Stomach (tissue), 9 donors: ENCODE data around the gene SHQ1. TPM values are rescaled to one million over a fixed set of nuclear protein-coding genes. Genes with fewer than 3 reads are reported as not detected.

Source experiments
- DNase-seq, 2 donors: peaks; one replicate each; pipeline versions ENCODE4 v3.0.0 to v3.0.0-alpha.2; 2013 to 2019
- H3K27ac ChIP-seq, 5 donors: fragments of 200-600 bp in 4 of 5; sonication (generic) in 4 of 5; one replicate each; pipeline ENCODE4 v1.5.1; 2013 to 2019; ENCODE audit warnings: mild to moderate bottlenecking in 1 of 5, moderate library complexity in 1 of 5
- H3K27me3 ChIP-seq, 3 donors: fragments of 200-600 bp; sonication (generic); one replicate each; pipeline ENCODE4 v1.5.1; 2017 to 2019; ENCODE audit warnings: mixed run types in 1 of 3
- H3K36me3 ChIP-seq, 4 donors: fragments of 200-600 bp; sonication (generic); 1 replicate in 3 of 4; 2 replicates in 1 of 4; pipeline ENCODE4 v1.5.1; 2016 to 2019
- H3K4me1 ChIP-seq, 4 donors: fragments of 200-600 bp; sonication (generic); one replicate each; pipeline ENCODE4 v1.5.1; 2016 to 2019
- H3K4me3 ChIP-seq, 4 donors: fragments of 200-600 bp; sonication (generic) in 3 of 4; one replicate each; pipeline ENCODE4 v1.5.1; 2016 to 2019; ENCODE audit warnings: mild to moderate bottlenecking in 1 of 4
- H3K9me3 ChIP-seq, 4 donors: fragments of 200-600 bp; sonication (generic); one replicate each; pipeline ENCODE4 v1.5.1; 2016 to 2019
- CTCF ChIP-seq, 7 experiments: fragments of 450-650 bp in 4 of 7; fragments of 200-600 bp in 3 of 7; sonication (generic) in 3 of 7; IDR thresholded peaks; one replicate each; pipeline ENCODE4 v1.5.1; 2016 to 2019; ENCODE audit warnings: antibody characterized with exemption in 7 of 7, control low read depth in 2 of 7, mild to moderate bottlenecking in 1 of 7
- EP300 ChIP-seq: sonication (generic); formaldehyde crosslinking; IDR thresholded peaks from one replicate; pipeline ENCODE4 v1.6.1; 2017; ENCODE audit warnings: antibody characterized with exemption
- POLR2A ChIP-seq, 4 donors: fragments of 450-650 bp; IDR thresholded peaks; one replicate each; pipeline ENCODE4 v1.6.1; 2016; ENCODE audit warnings: antibody characterized with exemption in 4 of 4, control low read depth in 2 of 4, mild to moderate bottlenecking in 1 of 4, moderate library complexity in 1 of 4
- POLR2AphosphoS5 ChIP-seq, 3 donors: sonication (generic); formaldehyde crosslinking; IDR thresholded peaks; one replicate each; pipeline ENCODE4 v1.6.1; 2016; ENCODE audit warnings: antibody characterized with exemption in 3 of 3
- WGBS, 5 donors: extraction: QIAGEN DNeasy Blood & Tissue Kit in 3 of 5; methylation state at CpG; one replicate each; pipeline versions ENCODE4 v1.1.5 to v1.1.7; 2013 to 2018; 5-methylcytosine and 5-hydroxymethylcytosine counted together
- intact Hi-C: fragments of 100-400 bp; cut with DNase I; formaldehyde crosslinking; loops from one replicate; pipeline ENCODE4 v1.15.1; 2023; ENCODE audit warnings: low total_unique reads
- polyA plus RNA-seq, 3 donors: library from polyadenylated mRNA; stranded (reverse); fragments of 200-250 nt; gene quantifications; one replicate each; pipeline ENCODE4 v1.2.3, GENCODE V29; 2013
- total RNA-seq, 5 donors: library from RNA; depleted of rRNA; stranded (reverse); fragments of >200 nt; gene quantifications; one replicate each; pipeline versions ENCODE4 v1.1.0 to v1.2.3, GENCODE V29; 2014 to 2016
- donor health status: healthy with polysubstance abuse.
- donor health status: Bipolar disorder and iron deficiency.
- donor health status: healthy.

The SHQ1 gene
- total and polyA plus RNA-seq, 8 donors, result 7.5 to 77.9 (median 12.0) TPM

- Histone ChIP-seq H3K4me1 (peaks cover 0 to 13% (median 6%) of the 10 kb centered on the region in 4 donors), H3K4me3 (no peak overlapping the region), H3K27ac (peak overlapping the region in 2 of 5 donors; percentile 12 to 24), H3K9me3 (no peaks in the 10 kb centered on the region), H3K27me3 (no peaks in the 10 kb centered on the region), H3K36me3 (peaks cover 4 to 86% (median 67%) of the 10 kb centered on the region in 4 donors)
- peak; percentile 35 to 90 for DNase-seq
- 24 to 60% (median 46%) methylated on average over 3 of the region's 3 CpGs for WGBS, 5 donors
- peak in 1 of 7 experiments; percentile 15 for TF ChIP-seq CTCF (IDR thresholded peaks at IDR 0.05)
- TF ChIP-seq EP300, result no peak
- no peak for TF ChIP-seq POLR2A (IDR thresholded peaks at IDR 0.05)
- TF ChIP-seq POLR2AphosphoS5 (IDR thresholded peaks at IDR 0.05), result no peak
- intact Hi-C loops, result no loop called here
Observed at GRCh38 chr3:72836923-72837322, 11.3 kb downstream of the SHQ1 start.

- Histone ChIP-seq H3K4me3 (no peak overlapping the region), H3K27ac (peak overlapping the region in 1 of 5 donors; percentile 12), H3K27me3 (no peaks in the 10 kb centered on the region), H3K4me1 (peaks cover 0 to 13% (median 6%) of the 10 kb centered on the region in 4 donors), H3K9me3 (no peaks in the 10 kb centered on the region), H3K36me3 (peaks cover 4 to 86% (median 67%) of the 10 kb centered on the region in 4 donors)
- WGBS, 5 donors, result 98 to 100% (median 100%) methylated on average over 3 of the region's 3 CpGs
- DNase-seq, result peak in 1 of 2 donors; percentile 21
- intact Hi-C loops, result no loop called here
- no peak for TF ChIP-seq CTCF (IDR thresholded peaks at IDR 0.05)
- TF ChIP-seq EP300, result no peak
- no peak for TF ChIP-seq POLR2A (IDR thresholded peaks at IDR 0.05)
- no peak for TF ChIP-seq POLR2AphosphoS5 (IDR thresholded peaks at IDR 0.05)
Observed at GRCh38 chr3:72836416-72836815, 11.8 kb downstream of the SHQ1 start.

- Histone ChIP-seq H3K9me3 (no peaks in the 10 kb centered on the region), H3K4me1 (no peaks in the 10 kb centered on the region), H3K36me3 (peaks cover 0 to 46% (median 30%) of the 10 kb centered on the region in 4 donors), H3K27me3 (no peaks in the 10 kb centered on the region), H3K4me3 (no peak overlapping the region), H3K27ac (no peak overlapping the region)
- intact Hi-C loops, result no loop called here
- no peak for DNase-seq
- TF ChIP-seq EP300 (no peak), CTCF (IDR thresholded peaks at IDR 0.05) (no peak), POLR2A (IDR thresholded peaks at IDR 0.05) (no peak), POLR2AphosphoS5 (IDR thresholded peaks at IDR 0.05) (no peak)
Observed at GRCh38 chr3:72830452-72831223, 17.6 kb downstream of the SHQ1 start.

- Histone ChIP-seq H3K4me1 (no peaks in the 10 kb centered on the region), H3K36me3 (peaks cover 0 to 39% (median 29%) of the 10 kb centered on the region in 4 donors), H3K4me3 (no peak overlapping the region), H3K27me3 (no peaks in the 10 kb centered on the region), H3K27ac (no peak overlapping the region), H3K9me3 (no peaks in the 10 kb centered on the region)
- no peak for DNase-seq
- intact Hi-C loops, result loop anchor here (10.0 kb wide), 1 partner anchor 1095 kb away; no protein-coding TSS in a partner anchor
- TF ChIP-seq CTCF (IDR thresholded peaks at IDR 0.05), result no peak
- no peak for TF ChIP-seq EP300
- no peak for TF ChIP-seq POLR2A (IDR thresholded peaks at IDR 0.05)
- TF ChIP-seq POLR2AphosphoS5 (IDR thresholded peaks at IDR 0.05), result no peak
Observed at GRCh38 chr3:72829701-72830100, 18.5 kb downstream of the SHQ1 start.
